Fibroblast of skin of right biceps (primary cell): ENCODE data around the gene ARSG.

ENCODE experiments used
- DNase-seq: peaks from one replicate; pipeline ENCODE4 v3.0.0-alpha.2; 2013

ARSG gene

DNA sequence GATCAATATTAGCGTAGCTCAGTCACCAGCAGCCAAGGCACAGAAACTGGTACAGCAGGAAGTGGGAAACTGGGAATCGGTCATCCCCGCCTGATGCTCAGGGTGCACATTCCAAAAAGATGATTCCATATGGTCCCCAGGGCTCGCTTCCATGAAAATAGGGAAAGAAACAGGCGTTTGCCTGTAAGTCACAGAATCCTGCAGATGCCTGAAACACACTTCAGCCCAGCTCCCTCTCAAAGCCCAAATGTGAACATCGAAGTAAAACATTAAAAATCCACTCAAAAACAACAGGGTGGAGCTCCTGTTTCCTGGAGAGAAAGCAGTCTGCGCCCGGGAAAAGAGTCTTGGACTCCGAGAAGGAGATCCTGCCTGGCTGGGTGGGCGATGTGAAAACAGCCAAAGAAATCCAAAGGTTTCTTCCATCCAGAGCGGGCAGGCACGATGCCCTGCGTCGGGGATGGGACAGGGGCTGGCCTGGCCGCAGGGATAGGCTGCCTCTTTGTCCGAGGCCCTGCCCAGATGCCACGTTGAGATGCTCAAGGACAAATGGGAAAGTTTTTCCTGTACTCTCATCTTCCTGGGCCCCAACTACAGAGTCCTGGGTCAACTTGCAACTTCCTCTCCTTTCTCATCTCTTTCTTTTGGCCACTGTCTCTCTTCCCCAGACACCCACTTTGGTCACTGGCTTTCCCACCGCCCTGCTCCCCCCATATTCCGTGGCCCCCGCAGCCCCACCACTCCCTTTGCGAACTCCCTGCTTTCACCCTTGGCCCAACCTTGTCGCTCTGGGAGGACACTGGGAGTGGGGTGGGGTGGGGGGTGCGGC, 165.3 kb downstream of the ARSG start:
- peak; percentile 87 for DNase-seq

DNA sequence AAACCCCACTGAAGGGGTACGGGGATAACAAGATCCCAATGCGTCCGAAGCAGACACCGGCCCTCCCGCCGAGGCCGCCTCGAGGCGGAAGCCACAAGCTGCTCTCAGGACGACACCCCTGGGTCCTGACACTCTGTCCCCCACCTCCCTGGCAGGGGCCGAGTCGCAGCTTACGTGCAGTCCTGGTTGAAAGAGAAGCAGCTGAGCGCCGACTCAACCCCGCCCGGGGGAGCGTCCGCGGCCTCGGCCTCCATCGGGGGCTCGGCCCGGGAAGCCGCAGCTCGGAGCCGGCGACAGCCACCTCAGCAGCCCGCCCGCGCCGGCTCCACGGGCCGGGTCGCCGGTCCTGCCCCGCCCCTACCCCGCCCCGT, 165.9 kb downstream of the ARSG start, which contains the start of gene WIPI1:
WIPI1 (minus strand) TSS at position 329 of the 371 bp plus-strand sequence; CDS start at position 254, 75 bp downstream.
- no peak for DNase-seq

DNA sequence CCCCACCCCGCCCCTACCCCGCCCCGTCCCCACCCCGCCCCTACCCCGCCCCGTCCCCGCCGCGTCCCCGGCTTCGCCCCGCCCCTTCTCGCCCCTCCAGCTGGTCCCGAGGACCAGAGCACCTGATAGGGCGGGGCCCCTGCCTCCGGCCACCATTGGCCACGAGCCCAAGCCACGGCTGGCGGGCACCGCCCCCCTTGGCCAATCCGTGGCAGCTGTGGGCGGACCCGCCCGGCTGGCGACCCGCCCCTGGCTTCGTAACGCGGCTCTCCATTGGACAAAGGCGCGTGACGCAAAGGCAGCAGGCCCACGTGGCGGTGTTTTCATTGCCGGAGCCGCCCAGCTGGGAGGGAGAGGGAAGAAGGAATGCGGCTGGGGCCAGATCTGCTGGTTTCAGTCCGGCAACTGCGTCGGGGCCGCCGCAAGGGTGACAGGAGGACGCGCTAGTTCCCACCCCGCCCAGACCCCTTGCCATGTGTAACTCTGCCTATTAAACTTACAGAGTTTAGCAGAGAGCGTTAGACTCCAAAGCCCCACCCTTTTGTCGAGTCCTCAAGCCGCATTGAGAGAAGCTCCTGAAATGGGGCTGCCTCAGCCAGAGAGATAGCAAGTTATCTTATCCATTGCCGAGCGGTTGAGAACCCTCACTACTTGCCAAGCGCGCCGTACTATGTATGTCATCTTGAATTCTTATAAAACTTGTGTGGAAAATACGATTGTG, 166.4 kb downstream of the ARSG start:
- peak; percentile 98 for DNase-seq

DNA sequence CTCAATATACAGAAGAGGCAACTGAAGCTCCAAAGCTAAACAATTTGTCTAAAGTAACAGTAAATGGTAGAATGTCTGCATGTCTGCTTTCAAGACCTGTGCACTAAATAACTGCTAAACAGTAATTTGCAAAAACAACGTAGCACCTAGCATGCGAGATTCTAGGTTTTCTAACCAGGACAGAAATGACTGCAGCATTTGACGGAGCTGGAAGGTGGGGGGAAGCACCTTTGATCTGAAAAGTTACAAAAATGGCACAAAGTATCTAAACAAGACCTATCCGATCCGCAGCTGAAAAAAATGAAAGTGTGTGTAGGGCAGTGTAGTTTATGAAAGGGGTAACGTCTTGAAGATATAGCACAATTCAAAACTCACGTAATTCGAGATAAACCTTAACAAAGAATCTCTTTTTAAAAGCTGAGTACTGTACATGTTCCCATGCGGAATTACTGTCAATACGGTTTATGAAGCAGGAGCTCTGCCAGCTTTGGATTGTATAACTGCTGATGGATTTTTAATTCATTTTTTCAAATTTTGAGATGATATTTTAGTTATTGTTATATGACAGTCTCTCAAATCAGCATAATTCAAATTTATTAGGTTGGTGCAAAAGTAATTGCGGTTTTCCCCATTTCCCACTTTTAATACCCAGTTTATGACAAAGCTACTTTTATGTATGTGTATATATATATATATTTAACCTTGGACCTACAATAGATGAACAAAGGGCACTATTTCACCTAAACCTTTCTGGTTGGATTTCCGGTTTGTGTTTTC, 167.2 kb downstream of the ARSG start:
- DNase-seq = no peak

DNA sequence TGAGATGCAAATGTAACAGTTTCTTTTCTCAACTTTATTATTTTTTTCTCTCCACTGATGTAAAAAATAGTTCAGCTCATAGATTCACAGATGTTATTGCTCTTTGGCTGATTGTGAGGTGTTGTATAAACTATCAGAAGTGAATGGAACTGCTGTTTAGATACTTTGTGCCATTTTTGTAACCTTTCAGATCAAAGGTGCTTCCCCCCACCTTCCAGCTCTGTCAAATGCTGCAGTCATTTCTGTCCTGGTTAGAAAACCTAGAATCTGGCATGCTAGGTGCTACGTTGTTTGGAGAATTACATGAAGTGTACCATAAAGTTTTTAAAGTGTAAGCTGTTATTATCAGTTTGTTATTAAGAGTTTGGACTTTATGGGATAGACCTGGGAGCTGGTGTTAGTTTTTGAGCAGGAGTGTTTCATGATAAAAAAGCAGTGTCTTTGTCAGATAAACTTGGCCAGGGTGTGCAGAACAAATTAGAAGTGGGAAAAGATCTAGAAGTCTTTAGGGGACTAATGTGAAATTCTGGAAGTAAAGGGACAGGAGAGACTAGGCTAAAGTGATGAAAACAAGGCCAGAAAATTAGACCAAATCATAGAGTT, 167.8 kb downstream of the ARSG start:
- DNase-seq = no peak

DNA sequence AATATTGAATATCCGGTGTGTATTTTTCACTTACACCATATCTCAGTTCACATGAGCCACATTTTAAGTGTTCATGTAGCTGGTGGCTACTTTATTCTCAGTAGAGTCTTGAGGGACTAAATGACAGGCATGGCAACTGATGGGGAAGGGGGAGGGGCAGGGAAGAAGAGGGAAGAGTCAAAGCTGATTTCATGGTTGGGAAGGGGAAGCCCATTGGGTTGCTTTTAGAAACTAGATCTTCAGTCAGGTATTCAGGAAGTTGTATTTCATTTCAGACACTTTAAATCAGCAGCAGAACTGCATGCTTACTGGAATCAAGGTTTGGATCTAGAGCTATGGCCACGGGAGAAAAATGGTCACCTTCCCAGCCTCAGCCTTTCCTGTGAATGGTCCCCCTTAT, 168.9 kb downstream of the ARSG start:
- no peak for DNase-seq

DNA sequence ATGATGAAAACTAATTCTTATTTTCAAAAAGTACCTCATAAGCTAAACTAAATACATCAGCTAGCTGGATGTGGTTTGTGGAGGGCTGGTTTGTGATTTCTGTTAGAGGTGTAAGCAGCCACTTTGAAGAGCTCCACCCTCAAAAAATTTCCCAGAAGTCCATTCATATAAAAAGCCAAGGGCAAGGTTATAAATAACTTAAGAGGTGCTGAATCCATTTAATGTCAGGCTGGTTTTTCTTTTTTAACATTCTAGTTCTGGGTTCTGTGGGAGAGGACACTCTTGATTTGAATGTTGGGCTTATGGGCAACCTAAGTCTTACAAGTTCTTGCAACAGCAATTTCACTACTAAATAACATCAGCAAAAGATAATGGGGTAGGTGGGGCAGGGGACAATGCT, 169.4 kb downstream of the ARSG start:
- DNase-seq = no peak

DNA sequence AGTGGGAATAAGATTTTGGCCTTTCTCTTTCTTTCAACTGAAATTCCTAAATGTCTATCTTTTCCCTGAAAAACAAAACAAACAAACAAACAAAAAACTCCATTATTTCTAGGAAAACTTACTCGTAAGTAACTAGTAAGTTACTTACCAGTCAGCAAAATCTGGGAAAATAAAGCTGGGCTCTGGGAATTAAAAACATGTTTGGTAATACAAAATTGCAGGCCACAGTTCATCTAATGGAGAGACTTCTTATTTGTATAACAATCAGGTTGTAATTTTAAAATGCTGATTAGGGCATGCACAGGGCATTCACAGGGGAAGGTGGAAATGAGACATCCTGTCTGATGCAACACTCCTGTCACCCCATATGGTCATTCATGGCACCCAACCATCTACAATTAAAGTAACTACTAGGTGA, 169.8 kb downstream of the ARSG start:
- no peak for DNase-seq

DNA sequence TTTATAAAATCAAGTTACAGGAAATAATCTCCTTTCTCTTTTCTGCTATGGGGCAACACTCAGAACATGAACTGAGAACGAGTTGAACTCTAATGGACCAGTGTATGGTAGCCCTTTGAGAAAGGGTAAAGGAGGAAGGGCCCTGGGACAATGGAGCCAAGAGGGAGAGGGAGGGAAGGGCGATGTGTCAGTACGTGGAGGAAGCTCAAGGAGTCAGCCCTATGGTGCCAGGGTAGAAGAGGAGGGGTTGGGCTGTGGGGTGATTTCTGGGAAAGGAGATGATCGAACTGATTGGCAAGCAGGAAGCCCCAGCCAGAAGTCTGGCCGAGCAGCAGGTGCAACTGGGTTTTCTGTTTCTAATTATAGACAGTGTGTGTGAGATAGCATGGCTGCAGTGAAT, 170.3 kb downstream of the ARSG start:
- DNase-seq = no peak

DNA sequence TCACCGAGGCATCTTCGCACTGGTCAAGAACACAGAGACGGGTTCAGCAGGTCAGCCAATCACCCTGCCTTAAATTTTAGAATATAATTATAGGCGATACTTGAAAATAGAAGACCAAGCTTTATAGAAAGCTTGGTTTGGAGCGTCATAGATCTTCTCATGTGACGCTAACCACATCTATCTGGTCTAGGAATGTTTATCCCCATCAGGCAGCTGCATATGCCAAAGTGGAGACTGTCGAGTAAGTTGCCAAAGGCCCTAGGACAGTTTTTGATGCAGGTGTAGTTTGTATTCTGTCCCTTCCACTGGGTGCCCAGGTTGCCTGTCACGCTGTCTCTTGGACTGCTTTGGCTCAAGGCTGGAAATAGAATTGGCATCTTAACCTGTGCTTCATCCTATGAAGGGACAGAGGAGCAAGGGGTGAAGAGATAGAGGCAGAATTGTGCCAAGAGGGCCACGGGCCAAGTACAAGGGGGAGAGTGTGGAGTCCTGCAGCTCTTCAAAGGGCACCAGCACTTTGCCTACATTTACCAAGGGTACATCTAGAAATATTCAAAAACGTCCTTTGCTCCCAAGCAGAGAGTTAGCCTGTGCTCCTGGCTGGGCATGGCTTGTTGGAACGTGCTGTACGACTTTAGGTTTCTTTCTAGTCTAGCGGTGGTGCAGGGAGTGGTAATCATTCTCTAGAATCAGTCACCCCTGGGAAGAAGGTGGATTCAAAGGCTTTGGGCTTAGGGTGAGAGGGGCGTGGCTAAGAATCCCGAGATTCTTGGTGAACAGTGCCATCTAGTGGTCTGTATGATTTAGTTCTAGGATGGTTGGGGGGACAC, 171.3 kb downstream of the ARSG start:
- DNase-seq = peak; percentile 79

DNA sequence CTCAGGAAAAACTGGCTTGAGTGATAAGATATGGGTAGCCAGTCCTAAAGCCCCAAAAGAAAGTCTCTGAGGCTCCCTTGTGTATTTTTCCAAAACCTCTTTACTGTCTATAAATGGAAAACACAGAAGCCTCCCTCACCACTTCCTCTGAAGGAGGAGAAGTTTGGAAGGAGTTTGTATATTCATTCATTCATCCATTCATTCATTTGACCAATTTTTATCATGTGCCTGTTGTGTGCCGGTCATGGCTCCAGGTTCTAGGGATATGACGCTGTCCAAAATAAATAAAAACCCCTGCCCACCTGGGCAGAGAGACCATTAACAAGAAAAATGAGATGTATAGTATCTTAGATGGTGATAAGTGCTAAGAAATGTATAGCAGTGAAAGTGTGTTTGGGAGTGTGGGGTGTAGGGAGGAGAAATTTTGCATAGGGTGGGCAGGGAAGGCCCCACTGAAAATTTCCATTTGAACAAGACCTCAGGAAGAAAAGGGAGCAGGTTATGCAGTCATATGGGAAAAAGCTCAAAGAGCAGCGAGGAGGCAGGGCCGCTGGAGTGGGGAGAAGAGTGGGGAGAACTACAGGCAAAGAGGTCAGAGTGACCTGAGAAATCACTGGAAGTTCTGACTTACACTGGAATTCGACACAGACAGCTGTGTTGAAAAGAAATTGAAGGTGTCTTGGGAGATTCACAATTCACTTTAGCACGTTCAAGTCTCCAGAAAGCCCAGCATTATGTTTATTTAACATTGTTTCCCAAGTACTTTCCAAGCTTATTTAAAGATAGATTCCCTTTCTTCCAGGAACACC, 172.1 kb downstream of the ARSG start:
- no peak for DNase-seq

DNA sequence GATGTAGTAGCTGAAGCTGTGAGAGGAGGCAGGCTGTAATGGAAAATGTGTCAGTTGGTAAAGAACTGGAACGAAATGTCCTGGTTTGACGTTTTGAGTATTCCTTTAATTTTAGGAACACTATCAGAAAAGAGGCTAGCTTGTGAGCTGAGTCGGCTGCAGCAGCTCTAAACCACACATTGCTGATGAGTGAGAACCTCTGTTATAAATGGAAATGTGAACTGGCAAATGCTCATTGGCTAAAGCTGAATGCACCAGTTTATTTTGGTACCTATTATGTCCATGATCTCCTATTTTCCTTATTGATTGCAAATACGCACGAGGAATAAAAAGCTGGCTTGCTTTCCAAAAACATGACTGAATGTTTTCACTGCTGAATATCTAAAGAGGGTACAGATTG, 177.0 kb downstream of the ARSG start:
- peak; percentile 66 for DNase-seq

DNA sequence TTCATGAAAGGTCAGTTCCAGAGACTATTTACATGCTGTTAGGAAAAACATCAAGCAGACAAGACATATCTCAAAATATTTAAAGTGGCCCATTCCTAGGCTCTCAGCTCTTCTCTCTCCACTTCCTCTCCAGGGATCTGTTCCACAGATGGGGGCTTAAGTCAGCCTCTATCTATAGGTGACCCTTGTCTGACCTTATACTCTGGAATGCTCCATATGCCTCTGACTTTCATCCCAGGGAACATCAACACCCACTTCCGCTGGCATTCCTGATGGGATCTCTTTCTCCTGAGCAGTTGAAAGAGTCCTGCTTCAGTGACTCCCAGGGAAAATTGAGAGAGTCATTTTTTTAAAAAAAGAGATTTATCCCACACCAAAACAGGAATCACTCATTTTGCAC, 177.5 kb downstream of the ARSG start:
- DNase-seq = peak; percentile 88
